GM19099 (cell line): ENCODE results near the gene CCKAR.

Source experiments
- POLR2A ChIP-seq: IDR thresholded peaks from 3 replicates; pipeline ENCODE4 v1.6.1; 2011; ENCODE audit warnings: low read depth; ENCODE audit not compliant: insufficient read length; ENCODE audit errors: extremely low read depth

The CCKAR gene

DNA sequence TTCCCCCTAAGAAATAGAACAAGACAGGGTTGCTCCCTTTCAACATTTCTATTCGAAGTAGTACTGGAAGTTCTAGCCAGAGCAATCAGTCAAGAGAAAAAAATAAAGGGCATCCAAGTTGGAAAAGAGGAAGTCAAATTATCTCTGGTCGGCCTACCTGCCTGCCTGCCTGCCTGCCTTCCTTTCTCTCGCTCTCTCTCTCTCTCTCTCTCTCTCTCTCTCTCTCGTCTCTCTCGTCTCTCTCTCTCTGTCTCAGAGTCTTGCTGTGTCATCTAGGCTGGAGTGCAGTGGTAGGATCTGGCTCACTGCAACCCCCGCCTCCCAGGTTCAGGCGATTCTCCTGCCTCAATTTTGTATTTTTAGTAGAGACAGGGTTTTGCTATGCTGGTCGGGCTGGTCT is 42.9 kb downstream of the CCKAR start:
- no peak for TF ChIP-seq POLR2A

DNA sequence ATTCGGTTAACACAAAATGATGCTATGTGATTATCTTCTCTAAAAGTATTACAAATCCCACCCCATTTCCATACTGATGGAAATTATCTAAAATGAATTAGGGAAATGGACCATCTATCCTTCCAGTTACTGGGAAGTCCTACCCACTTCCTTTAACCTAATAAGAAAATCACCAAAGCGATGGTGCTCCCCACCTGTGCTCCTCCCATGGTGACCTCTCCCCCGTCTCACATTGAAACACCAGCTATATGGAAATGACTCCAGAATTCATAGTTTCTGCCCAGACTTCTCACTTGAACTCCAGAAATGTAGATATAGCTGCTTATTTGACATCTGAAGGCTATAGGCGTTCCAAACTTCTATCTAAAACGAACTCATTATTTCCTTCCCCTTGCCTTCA is 48.5 kb downstream of the CCKAR start:
- TF ChIP-seq POLR2A, result no peak

GRCh38 chr4:26441102-26441501 is 49.2 kb downstream of the CCKAR start:
- no peak for TF ChIP-seq POLR2A

DNA sequence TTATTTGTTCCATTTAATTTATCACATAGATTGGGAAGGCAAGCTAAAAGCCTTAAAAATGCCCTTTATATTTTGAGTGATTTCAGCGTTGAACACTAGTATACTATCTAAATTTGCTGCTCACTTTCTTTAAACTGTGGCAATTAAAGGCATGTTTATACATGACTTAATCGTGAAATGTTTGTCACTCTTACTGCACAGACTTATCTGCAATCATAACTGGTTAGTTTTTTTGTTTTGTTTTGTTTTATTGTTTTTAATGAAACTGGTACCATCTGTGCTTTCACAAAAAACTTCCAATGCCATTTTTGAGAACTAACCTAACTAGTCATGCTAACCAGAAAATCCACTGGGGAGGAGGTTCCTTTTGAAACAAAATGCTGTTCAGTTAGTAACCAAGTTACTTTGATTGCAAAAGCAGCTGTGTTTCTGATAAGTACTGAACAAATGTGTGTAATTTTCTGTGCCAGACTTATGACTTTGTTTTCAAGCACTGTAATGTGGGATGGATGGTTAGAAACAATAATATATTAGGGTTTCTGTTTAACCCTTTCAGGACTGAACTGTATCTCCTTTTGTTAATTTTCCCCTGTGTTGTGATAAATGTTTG is 56.1 kb downstream of the CCKAR start:
- no peak for TF ChIP-seq POLR2A

- TF ChIP-seq POLR2A, result no peak
Observed at GRCh38 chr4:26433556-26433955, 56.7 kb downstream of the CCKAR start.

GRCh38 chr4:26432419-26432818 is 57.9 kb downstream of the CCKAR start:
- no peak for TF ChIP-seq POLR2A

GRCh38 chr4:26431461-26432180 is 58.7 kb downstream of the CCKAR start:
- TF ChIP-seq POLR2A, result no peak
